Nasal cavity respiratory epithelium epithelial cell of viscerocranial mucosa (primary cell): ENCODE data around the gene DPPA5. TPM values are rescaled to one million over a fixed set of nuclear protein-coding genes. Genes with fewer than 3 reads are reported as not detected.

ENCODE experiments used
- total RNA-seq: library from RNA; depleted of rRNA; stranded (reverse); fragments of >200 nt; gene quantifications from 2 replicates; pipeline ENCODE4 v1.2.3, GENCODE V29; 2014

The DPPA5 gene, protein sequence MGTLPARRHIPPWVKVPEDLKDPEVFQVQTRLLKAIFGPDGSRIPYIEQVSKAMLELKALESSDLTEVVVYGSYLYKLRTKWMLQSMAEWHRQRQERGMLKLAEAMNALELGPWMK
- not detected in 2 replicates for total RNA-seq

DNA sequence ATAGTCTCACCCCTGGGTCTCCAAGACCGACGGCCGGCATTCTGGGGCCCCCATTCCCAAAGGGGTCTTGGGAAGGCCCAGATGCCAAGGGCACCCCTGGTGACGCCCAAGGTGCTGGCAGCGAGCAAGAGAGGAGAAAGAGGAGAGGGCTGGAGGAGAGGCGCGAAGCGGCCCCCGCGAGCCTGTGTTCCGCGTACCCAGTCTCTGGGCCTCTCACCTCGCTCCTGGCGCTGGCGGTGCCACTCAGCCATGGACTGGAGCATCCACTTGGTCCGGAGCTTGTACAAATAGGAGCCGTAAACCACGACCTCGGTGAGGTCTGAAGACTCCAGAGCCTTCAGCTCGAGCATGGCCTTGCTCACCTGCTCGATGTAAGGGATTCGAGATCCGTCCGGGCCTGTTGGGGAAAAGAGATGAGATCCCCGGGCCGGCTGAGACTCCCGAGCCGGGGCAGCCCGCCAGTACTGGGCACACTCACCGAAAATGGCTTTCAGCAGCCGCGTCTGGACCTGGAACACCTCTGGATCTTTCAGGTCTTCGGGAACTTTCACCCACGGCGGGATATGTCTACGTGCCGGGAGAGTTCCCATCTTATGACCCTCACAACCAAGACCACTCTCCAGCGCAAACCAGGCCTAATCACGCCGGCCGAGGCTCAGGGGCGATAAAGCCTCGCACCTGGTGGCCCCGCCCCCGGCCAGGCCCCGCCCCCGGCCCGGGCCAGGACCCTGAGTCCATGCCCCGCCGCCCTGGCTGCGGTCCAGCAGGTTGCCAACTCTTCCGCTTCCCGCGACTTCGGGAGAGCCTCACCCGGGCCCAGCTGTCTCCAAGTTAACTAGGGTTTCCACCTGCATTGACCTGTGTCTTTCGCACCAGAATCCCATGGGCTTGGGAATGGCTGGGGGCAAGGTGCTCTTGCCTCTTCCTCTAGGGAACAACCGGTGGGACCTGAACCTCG lies at the start of gene DPPA5:
DPPA5 (minus strand) TSS at position 641 of the 958 bp plus-strand sequence; CDS start at position 590, 51 bp downstream.

DNA sequence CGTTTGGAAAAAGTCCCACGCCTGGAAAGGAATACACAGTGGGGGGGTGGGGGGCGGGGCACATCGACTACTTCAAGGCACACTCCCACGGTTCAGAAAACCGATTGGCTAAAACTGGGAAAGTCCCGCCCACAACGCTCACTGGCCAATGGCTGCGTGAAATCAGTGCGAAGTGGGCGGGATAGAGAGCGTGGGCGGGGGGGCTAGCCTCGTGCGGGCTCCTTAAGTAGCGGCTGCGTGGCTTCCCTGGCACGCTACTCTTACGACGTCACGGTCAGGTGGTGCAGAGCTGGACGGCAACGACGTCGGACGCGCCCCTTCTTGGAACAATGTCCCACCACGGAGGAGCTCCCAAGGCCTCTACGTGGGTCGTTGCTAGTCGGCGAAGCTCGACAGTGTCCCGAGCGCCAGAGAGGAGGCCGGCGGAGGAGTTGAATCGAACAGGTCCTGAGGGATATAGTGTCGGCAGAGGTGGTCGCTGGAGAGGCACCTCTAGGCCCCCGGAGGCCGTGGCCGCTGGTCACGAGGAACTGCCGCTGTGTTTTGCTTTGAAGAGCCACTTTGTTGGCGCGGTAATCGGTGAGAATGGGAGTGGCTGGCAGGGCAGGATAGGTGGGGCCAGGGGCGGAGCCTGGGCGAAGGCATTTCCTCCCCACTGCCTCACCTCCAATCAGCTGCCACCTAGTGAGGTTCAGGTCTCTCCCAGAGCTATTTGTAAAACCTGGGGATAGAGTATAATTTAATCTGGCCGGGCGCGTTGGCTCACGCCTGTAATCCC lies 40.7 kb upstream of the DPPA5 start, which contains the start of gene DDX43:
DDX43 (plus strand) TSS at position 252 of the 778 bp plus-strand sequence; CDS start at position 330, 78 bp downstream.

DNA sequence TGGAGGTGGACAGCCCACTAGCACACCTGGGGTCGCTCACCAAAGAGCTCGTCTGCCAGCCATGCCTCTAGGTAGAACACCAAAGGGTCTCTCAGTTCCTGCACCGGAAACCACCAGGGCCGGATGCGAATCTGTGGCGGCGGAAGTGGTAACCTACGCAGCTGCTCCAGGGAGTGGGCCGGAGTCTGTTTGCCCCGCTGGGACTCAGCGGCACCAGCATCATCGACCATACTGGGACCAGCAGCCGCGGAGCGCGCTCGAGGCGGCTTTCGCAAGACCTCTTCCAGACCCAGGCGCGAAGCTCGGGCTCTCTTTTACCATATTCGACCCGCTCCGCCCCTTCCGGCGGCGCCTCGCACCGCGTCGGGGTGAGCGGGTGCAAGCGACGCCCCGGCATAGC lies 15.5 kb upstream of the DPPA5 start, which contains the start of gene OOEP:
OOEP (minus strand) TSS at position 335 of the 400 bp plus-strand sequence; CDS start at position 230, 105 bp downstream.

DNA sequence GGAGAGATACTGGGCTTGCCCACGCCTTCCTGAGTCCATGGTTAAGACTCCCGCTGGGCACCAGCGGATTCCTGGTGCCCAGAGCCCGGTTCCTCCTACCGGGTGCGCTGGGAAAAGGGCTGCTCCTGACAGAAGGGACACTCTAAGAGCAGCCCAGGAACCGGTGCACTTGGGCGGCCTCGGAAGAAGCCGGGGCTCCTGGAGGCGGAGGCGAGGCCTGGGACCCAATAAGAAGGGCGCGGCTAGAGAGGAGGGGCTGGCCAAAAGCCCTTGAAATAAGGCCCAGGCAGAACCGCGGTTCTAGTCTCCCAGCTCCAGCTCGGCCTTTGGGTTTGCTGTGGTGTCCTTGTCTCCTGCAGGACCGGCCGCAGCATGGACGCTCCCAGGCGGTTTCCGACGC lies 8.3 kb upstream of the DPPA5 start, which contains the start of gene KHDC3L:
KHDC3L (plus strand) TSS at position 301 of the 400 bp plus-strand sequence; CDS start at position 373, 72 bp downstream.

Other genes with a start within 250 kb of the DPPA5 start
- not detected in 2 replicates for gene KHDC1L, start 128.8 kb downstream of the DPPA5 start, total RNA-seq
- 0.68 and 1.7 TPM in 2 replicates for gene KHDC1, start 91.1 kb downstream of the DPPA5 start, total RNA-seq
- gene KHDC3L, start 8.4 kb upstream of the DPPA5 start, total RNA-seq: not detected in 2 replicates
- gene OOEP, start 15.6 kb upstream of the DPPA5 start, total RNA-seq: 0.14 TPM in 1 of 2 replicates, not detected in the other
- gene DDX43, start 40.6 kb upstream of the DPPA5 start, total RNA-seq: 0.34 and 1.00 TPM in 2 replicates
- 5.6 and 11.3 TPM in 2 replicates for gene CGAS, start 98.0 kb upstream of the DPPA5 start, total RNA-seq
- 39.0 and 66.6 TPM in 2 replicates for gene MTO1, start 107.5 kb upstream of the DPPA5 start, total RNA-seq
- gene EEF1A1, start 166.8 kb upstream of the DPPA5 start, total RNA-seq: 27,669 and 43,167 TPM in 2 replicates